HG03025 (cell line): Measurements from ENCODE around the gene PLA2G4E.

ENCODE experiments used
- ATAC-seq: cut with Tn5 transposase; IDR thresholded peaks from one replicate; pipeline ENCODE4 v1.9.1; 2021; ENCODE audit warnings: mild to moderate bottlenecking, moderate library complexity; ENCODE audit not compliant: unreplicated experiment, low FRiP score

The PLA2G4E gene

DNA sequence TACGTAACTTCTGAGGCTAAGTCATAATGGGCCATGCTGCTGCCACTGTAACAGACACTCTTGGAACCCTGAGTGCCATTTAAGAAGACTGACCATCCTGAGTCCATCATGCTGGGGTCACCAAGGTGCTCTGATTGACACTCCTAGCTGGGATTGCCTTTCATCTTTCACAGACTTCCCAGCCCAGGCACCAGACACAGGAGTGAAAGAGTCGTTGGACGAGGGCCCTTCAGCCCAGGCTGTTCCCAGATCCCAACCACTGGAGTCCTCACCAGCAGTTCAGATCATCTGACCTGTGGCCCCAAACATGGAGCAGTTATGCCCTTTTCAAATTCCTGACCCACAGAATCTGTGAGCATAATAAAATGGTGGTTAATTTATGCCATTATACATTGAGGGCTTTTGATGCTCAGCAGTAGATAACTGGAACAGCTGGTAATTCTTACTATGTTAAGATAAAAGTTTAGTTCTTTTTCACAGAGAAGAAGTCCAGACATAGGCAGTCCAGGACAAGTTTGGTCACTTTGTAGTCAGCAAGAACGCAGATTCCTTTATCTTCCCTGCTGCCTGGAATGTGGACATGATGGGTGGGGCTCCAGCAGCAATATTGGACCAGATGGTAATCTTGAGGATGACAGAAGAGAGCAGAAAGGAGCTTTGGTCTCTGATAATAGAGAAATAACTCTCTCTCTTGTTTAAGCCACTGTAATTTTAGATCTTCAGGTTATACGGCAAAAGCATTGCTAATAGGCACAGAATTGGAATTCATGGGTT lies 41.2 kb downstream of the PLA2G4E start:
- ATAC-seq, result no peak

DNA sequence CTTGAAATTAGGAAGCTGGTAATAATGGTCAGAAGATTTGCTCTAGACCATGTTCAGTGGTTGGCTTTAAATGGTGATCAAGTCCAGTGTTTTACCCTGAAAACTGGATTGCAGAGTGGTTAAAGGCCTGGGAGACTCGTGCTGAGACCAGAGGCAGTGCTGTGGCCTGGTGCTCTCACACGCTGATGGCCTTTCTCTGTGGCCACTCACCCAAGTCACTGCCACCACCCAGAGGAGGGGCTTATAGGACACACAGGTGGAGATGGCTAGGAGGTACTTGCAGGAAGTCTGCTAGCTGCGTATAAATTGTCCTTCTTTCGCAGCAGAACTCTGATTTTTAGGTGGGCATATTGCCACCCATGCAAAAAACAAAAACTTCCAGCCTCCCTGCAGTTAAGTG lies 42.3 kb downstream of the PLA2G4E start:
- no peak for ATAC-seq

- no peak for ATAC-seq
Measured at GRCh38 chr15:41977757-41978383, 43.0 kb downstream of the PLA2G4E start.

GRCh38 chr15:41975669-41976068 lies 45.2 kb downstream of the PLA2G4E start:
- no peak for ATAC-seq

GRCh38 chr15:41974041-41974440 lies 46.8 kb downstream of the PLA2G4E start:
- ATAC-seq, result no peak

GRCh38 chr15:41972253-41973242 lies 48.3 kb downstream of the PLA2G4E start, which contains the start of gene EHD4:
Gene EHD4 (minus strand): TSS chr15:41972557. CDS start chr15:41972494, 63 bp downstream.
- peak; percentile 79 for ATAC-seq

DNA sequence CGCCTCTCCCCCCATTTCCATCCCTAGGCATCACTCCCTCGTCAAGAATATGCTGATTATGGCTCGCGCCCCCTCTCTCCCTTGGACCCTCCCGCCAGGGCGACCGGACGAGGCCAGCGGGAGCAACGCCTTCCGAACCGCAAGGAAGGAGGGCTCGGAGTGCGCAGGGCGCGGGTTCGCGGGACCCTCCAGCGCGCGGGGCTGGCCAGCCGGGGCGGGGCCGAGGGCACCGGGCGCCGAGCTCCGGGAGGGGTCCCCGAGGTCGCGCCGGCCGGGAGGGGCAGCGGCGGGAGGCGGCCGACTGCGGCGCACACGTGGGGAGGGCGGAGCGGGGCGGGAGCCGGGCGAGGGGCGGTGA lies 49.0 kb downstream of the PLA2G4E start:
- ATAC-seq, result peak; percentile 23

DNA sequence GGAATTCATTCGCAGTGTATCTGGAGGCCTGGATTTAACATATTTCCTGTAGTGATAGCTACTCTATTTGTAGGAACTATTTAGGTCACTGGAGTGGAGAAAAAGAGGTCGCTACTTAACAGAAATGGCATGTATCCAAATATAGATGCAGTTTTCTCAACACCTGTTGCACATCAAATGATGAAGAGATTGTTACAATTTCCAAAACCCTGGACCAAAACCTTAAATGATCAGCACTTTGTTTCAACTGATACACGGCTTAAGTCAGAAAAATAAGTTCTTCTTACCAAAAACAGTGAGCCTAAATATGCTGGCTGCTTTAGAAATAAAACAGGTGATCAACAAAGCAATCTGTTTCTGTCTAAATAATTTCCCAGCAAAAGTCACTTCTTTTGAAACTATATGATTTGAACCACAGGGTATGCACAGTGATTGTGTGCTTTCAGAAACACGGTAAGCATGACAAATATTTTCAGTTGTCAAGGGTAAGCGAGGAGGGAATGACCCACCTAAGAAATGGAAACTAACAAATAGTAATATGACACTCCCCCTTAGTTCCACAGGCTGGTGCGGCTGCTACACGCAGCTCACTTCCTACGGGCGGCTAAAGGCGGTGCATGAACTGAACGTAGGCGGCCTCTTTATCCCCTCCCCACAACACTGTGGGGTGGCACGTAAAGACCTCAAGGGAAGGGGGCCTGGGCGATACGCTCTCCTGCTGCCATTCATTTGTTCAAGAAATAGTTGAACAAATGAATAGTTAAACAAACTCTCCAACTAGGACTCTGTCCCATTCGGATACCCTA lies 49.5 kb downstream of the PLA2G4E start:
- ATAC-seq, result peak; percentile 32

DNA sequence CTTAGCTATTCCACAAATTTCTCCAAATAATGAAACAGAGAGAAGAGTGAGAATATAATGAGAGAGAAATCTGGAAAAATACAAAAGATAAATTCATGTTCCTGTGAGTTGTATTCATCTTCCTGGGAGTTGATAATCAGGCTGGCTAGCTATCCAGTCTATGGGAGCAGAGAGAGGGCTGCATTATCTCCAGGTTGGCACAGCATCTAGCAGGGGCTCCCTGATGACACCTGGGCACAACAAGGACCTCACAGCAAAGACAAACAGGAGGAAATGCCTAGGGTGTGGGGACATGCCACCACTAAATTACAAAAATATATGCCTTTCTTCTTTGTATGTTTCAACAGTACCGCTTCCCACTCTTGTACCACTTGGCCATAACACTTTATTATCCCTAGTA lies 50.4 kb downstream of the PLA2G4E start:
- ATAC-seq, result no peak

DNA sequence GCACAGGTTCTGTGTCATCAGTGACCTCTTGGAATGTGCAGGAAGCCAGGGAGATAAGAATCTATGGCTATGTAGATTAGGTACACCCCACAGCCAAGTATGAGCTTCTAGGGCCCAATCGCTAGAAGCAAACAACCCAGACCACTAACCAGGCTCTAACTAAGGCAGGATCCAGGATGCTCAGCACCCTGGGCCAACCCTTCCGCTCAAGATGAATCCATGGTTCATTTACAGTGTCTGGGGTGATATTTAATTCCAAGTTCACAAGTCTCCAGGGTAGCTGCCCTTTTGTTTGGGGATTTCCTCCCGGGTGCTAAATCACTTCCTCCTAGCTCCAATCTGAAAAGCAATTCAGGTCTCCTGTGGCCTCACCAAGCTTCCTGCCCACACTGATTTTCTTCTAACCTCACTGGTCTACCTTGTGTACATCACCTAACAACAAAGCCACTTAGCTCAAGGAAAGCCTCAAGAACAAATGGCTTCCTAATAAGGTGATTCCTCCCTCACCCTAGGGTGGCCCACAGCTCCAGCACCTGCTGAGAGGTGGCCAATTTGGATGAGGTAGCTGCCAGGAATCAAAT lies 50.9 kb downstream of the PLA2G4E start:
- ATAC-seq, result no peak

DNA sequence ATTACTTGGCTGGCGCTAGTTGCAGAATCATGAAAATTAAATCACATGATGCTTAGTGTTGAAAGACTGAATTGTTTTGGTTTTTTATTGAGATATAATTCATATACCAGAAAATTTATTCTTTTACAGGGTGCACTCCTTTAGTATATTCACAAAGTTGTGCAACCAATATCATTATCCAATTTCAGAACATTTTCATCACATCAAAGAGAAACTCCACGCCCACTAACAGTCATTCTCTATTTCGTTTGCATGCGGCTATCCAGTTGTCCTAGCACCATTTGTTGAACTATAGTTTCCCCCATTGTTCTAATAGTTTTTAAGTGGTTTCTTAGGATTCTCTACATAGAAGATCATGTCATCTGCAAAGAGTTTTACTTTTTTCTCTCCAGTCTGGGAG lies 52.1 kb downstream of the PLA2G4E start:
- ATAC-seq, result no peak

DNA sequence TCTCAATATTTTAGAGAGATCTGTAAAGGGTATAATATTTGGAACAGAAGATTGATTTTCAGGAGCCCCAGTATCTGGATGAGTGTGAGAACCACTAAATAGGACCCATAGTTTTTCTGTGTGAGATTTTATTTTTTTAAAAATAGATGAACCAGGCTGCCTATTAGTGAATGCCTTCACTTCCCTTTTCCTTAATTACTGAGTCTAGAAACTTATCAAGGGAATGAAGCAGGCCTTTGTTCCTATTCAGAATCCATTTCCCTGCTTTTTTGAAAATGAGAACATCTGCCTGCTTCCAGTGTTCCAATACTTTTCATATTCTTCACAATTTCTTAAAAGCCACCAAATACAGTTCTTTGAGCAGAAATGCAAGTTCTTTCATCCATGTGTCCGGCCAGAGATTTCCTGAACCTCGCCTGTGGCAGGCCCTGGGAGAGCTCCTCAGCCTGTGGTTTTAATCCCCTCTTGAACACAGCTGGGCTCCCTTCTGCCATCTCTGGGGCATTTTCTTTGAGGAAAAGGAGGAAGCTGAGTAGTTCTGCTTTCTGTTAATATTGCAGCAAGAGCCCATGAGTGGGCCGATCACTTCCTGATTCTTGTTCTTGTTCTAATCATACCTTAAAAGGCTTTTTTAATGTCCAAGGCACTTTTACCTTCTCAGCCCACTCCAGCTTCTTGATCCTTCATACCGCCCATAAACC lies 53.2 kb downstream of the PLA2G4E start:
- ATAC-seq, result no peak

DNA sequence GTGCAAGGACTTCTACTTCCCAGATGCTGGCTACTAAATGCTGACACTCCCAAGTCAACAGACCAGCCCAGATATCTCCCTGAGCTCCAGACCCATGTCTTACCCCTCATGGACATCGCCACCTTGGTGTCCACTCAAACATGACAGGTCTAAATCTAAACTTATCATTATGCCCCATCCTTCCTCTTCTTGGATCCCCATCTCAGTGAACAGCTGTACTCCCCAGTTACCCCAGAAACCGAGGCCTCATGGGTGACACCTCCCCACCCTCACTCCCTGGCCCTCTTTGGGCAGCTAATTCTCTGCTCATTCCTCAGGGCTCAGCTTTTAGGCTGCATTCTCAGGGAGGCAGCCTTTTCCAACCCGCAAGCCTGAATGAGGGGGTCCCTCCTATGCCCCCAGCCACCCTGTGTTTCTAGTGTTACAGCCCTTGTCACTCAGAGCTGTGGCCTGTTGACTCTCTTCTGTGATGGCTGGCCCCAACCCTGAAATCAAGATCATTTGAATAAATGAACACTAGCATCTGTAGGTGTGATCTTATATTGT lies 53.8 kb downstream of the PLA2G4E start:
- ATAC-seq, result no peak

DNA sequence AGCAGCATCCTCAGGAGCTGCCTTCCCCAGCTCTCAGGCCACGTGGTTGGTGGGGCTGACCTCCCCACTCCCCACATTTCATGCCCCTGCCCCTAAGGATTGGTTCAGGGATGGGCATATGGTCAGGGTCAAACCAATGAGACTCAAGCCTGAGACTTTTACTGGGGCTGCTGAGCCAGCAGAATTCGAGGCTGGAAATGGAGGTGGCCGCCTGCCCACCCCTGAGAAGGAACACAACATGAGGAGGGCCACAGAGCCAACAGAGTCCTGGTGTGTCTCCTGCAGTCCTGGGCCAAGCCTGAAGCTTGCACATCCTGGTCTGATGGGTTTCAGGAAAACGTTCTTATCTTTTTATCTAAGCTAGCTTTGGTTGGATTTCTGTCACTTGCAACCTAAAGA lies 54.4 kb downstream of the PLA2G4E start:
- no peak for ATAC-seq

GRCh38 chr15:41965441-41966413 lies 55.1 kb downstream of the PLA2G4E start:
- no peak for ATAC-seq

GRCh38 chr15:41961595-41962202 lies 59.1 kb downstream of the PLA2G4E start:
- ATAC-seq, result no peak

DNA sequence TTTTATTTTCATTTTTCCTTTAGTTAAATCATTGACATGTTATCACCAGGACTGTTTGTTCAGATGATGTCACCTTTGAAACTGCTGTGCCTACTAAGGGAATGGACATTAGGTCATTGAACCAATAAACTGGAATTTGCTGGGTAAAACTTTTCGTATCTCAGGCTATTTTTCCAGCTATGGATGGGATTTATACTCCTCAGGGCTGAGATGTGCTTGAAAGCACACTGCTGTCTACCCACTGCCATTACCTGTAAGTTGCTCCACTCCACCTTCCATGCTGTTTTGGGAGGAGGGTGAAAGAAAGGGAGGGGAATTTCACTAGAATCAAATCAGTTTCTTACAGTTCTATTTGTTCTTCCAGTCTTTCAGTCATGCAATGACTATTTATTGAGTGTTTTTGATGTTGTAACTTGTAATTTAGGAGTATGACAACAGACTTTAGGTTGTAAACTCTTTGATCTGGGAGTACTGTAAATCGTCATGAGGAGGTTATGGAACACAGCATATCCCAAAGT lies 59.8 kb downstream of the PLA2G4E start:
- ATAC-seq, result no peak
